Kidney (tissue), 14 donors: Measurements from ENCODE around the gene MT4. TPM values are rescaled to one million over a fixed set of nuclear protein-coding genes. Genes with fewer than 3 reads are reported as not detected.

Experiments used
- DNase-seq, 5 donors: peaks; one replicate each; pipeline ENCODE4 v3.0.0-alpha.2; 2013 to 2020
- FAIRE-seq: peaks from 2 replicates; lab custom pipeline; 2012; peaks lifted over from hg19 to GRCh38; lab: Jason Lieb, UNC
- H3K27ac ChIP-seq, 2 donors: one replicate each; pipeline ENCODE4 v1.7.0; 2013; ENCODE audit warnings: low read depth in 2 of 2, low read length in 2 of 2, inconsistent platforms in 1 of 2
- H3K27me3 ChIP-seq: one replicate; pipeline ENCODE4 v1.7.1; 2013; ENCODE audit warnings: low read length, inconsistent platforms; ENCODE audit not compliant: control insufficient read depth, insufficient read depth
- H3K36me3 ChIP-seq, 3 donors: one replicate each; pipeline versions ENCODE4 v1.7.0 to v1.7.1; 2013; ENCODE audit warnings: low read length in 3 of 3, control low read depth in 1 of 3, inconsistent platforms in 1 of 3; ENCODE audit not compliant: insufficient read depth in 3 of 3, control insufficient read depth in 2 of 3
- H3K4me1 ChIP-seq, 3 donors: one replicate each; pipeline versions ENCODE4 v1.7.0 to v1.7.1; 2013; ENCODE audit warnings: low read length in 3 of 3, inconsistent platforms in 1 of 3, low read depth in 1 of 3; ENCODE audit not compliant: control insufficient read depth in 2 of 3, insufficient read depth in 2 of 3
- H3K4me3 ChIP-seq, 3 donors: one replicate each; pipeline versions ENCODE4 v1.7.0 to v1.8.1; 2013; ENCODE audit warnings: low read length in 3 of 3, control low read depth in 1 of 3, inconsistent platforms in 1 of 3
- H3K9ac ChIP-seq, 3 donors: one replicate each; pipeline versions ENCODE4 v1.7.0 to v1.7.1; 2013; ENCODE audit warnings: low read length in 3 of 3, control low read depth in 1 of 3, inconsistent platforms in 1 of 3
- H3K9me3 ChIP-seq, 3 donors: one replicate each; pipeline versions ENCODE4 v1.7.0 to v1.7.1; 2013; ENCODE audit warnings: low read length in 3 of 3, control low read depth in 1 of 3, inconsistent platforms in 1 of 3; ENCODE audit not compliant: control insufficient read depth in 2 of 3, insufficient read depth in 1 of 3
- intact Hi-C: fragments of 100-400 bp; cut with DNase I; formaldehyde crosslinking; loops from one replicate; pipeline ENCODE4 v1.11.1; 2022
- polyA plus RNA-seq: library from polyadenylated mRNA; stranded (reverse); fragments of 350-450 nt; fragmentation: Illumina TruSeq; extraction: RNeasy Lipid Tissue Mini Kit (QIAGEN cat#74804); gene quantifications from one replicate; pipeline ENCODE4 v1.2.3, GENCODE V29; 2014; ENCODE audit warnings: low read depth, low replicate concordance; ENCODE audit not compliant: insufficient read depth
- total RNA-seq: library from RNA; stranded (reverse); fragmentation: NEBNext Ultra II Directional; extraction: Animal tissue kit (Norgen Biotek cat#: 25700); gene quantifications from one replicate; pipeline ENCODE4 v1.2.1, GENCODE V29; 2021
- TF ChIP-seq, protein P1 (sequence below): IDR thresholded peaks from 3 replicates; pipeline ENCODE4 v1.5.1; 2012; ENCODE audit warnings: mild to moderate bottlenecking, moderate library complexity, borderline replicate concordance; ENCODE audit not compliant: insufficient read depth; ENCODE audit errors: extremely low read depth
- donor health status: control.
- donor health status: control.
- donor health status: control.
- donor health status: control.
- donor health status: control.
- donor health status: DM: yes; HTN: yes; CAD: no.
- donor health status: Normal renal cell carcinoma (clear cell type).

MT4 gene
- total and polyA plus RNA-seq, 2 donors from 2014 or later, result not detected

DNA sequence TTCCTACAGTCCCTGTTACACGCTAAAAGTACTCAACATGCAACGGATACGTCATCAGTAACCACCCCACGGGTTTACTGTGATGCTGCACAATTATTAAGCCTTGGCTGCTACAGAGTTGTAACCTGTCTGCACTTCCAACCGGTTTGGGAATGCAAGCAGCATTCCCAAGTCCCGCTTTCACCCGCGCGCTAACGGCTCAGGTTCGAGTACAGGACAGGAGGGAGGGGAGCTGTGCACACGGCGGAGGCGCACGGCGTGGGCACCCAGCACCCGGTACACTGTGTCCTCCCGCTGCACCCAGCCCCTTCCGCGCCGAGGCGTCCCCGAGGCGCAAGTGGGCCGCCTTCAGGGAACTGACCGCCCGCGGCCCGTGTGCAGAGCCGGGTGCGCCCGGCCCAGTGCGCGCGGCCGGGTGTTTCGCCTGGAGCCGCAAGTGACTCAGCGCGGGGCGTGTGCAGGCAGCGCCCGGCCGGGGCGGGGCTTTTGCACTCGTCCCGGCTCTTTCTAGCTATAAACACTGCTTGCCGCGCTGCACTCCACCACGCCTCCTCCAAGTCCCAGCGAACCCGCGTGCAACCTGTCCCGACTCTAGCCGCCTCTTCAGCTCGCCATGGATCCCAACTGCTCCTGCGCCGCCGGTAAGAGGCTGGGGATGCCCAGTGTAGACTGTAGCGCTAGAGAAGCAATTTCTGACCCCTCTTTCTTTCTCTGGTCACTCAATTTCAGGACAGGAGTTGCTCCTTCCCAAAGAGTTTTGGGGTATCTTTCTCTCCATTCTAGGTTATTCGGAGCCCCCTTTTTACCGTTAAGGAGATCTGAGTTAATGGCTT, 43.4 kb downstream of the MT4 start, which contains the start of gene MT2A:
Gene MT2A (plus strand): TSS at position 542 of the 833 bp plus-strand sequence. CDS start 72 bp downstream, at position 614.
- no peak for FAIRE-seq

DNA sequence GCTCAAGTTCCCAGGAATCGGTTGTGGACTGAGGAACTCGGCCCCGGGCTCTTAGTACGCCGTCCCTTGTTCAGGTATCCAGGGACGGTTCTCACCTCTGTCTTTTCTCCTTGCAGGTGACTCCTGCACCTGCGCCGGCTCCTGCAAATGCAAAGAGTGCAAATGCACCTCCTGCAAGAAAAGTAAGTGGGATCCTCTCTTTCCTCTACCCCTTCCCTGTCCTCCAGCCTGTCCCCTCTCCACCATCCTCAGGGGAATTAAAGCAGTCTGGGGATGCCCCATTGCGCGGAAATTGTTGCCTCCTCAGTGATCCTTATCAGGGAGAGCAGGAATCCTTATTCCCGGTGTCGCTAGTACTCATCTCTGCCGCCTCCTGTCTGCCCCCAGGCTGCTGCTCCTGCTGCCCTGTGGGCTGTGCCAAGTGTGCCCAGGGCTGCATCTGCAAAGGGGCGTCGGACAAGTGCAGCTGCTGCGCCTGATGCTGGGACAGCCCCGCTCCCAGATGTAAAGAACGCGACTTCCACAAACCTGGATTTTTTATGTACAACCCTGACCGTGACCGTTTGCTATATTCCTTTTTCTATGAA, 44.1 kb downstream of the MT4 start:
- DNase-seq (peak in 1 of 5 donors; percentile 67), FAIRE-seq (no peak)
- Histone ChIP-seq H3K4me3 (peak overlapping the region; percentile 65 to 94 (median 92)), H3K9me3 (no peaks in the 10 kb centered on the region), H3K27ac (peak overlapping the region; percentile 84 to 92), H3K9ac (peak overlapping the region; percentile 42 to 81 (median 68)), H3K4me1 (peaks cover 0 to 32% (median 17%) of the 10 kb centered on the region in 3 donors), H3K27me3 (no peaks in the 10 kb centered on the region), H3K36me3 (no peaks in the 10 kb centered on the region)
- intact Hi-C loops, result loop anchor here (10.0 kb wide), 1 partner anchor 76 kb away; the partner anchor contains the start of gene MT1X
- TF ChIP-seq, protein P1, sequence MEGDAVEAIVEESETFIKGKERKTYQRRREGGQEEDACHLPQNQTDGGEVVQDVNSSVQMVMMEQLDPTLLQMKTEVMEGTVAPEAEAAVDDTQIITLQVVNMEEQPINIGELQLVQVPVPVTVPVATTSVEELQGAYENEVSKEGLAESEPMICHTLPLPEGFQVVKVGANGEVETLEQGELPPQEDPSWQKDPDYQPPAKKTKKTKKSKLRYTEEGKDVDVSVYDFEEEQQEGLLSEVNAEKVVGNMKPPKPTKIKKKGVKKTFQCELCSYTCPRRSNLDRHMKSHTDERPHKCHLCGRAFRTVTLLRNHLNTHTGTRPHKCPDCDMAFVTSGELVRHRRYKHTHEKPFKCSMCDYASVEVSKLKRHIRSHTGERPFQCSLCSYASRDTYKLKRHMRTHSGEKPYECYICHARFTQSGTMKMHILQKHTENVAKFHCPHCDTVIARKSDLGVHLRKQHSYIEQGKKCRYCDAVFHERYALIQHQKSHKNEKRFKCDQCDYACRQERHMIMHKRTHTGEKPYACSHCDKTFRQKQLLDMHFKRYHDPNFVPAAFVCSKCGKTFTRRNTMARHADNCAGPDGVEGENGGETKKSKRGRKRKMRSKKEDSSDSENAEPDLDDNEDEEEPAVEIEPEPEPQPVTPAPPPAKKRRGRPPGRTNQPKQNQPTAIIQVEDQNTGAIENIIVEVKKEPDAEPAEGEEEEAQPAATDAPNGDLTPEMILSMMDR, result no peak

More for the DNA sequence above, 43.4 kb downstream of the MT4 start, which contains the start of gene MT2A:
- Histone ChIP-seq H3K4me1 (peaks cover 0 to 32% (median 17%) of the 10 kb centered on the region in 3 donors), H3K36me3 (no peaks in the 10 kb centered on the region), H3K4me3 (peak within 1 kb of the TSS; percentile 65 to 94 (median 92)), H3K9me3 (no peaks in the 10 kb centered on the region), H3K27me3 (no peaks in the 10 kb centered on the region), H3K9ac (peak within 1 kb of the TSS; percentile 42 to 81 (median 68)), H3K27ac (peak within 1 kb of the TSS; percentile 94 to 96)
- TF ChIP-seq, protein P1, result no peak
- peak; percentile 91 to 98 (median 95) for DNase-seq
- intact Hi-C loops, result loop anchor here (10.0 kb wide), 1 partner anchor 77 kb away; the partner anchor contains the start of gene MT1X

DNA sequence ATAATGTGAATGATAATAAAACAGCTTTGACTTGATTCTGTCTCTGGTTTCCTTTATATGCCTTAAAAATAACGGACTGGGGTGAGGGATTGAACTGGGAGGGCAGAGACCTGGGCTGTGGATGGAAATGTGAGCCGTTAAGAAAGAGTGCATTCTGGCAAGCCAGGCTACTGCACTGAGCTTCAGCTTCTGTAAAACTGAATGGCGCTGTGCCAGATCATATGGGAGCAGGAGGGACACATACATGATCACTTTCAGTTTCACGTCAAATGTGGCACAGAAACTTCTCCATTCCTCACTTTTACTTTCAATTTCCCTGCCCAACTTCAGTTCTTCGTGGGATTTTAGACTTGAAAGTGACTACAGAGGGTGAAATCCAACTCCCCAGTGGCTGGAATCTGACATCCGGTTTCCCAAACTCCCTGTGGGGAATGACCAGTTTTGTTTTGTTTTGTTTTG, 44.6 kb downstream of the MT4 start:
- TF ChIP-seq, protein P1, result no peak
- Histone ChIP-seq H3K27me3 (no peaks in the 10 kb centered on the region), H3K4me1 (peaks cover 0 to 32% (median 17%) of the 10 kb centered on the region in 3 donors), H3K9ac (peak overlapping the region; percentile 2 to 81 (median 68)), H3K27ac (peak overlapping the region; percentile 84 to 92), H3K9me3 (no peaks in the 10 kb centered on the region), H3K4me3 (peak overlapping the region; percentile 17 to 94 (median 92)), H3K36me3 (no peaks in the 10 kb centered on the region)
- FAIRE-seq (no peak), DNase-seq (peak in 4 of 5 donors; percentile 62 to 89 (median 72))
- intact Hi-C loops, result loop anchor here (10.0 kb wide), 1 partner anchor 75 kb away; the partner anchor contains the start of gene MT1X
